GM12878 (cell line): ENCODE measurements around the gene NDUFA13. TPM values are rescaled to one million over a fixed set of nuclear protein-coding genes. Genes with fewer than 3 reads are reported as not detected.

Experiments
- ETV6 ChIP-seq, 2 experiments: fragments of 450-650 bp in 1 of 2; IDR thresholded peaks in 1 of 2; conservative IDR thresholded peaks in 1 of 2; 2 replicates each; pipeline ENCODE4 v1.6.1; 2014; ENCODE audit warnings: antibody characterized with exemption in 1 of 2, borderline replicate concordance in 1 of 2, low read depth in 1 of 2, mild to moderate bottlenecking in 1 of 2, moderate library complexity in 1 of 2
- RELA ChIP-seq: fragments of 450-650 bp; IDR thresholded peaks from 2 replicates; pipeline ENCODE4 v1.8.0; 2014; ENCODE audit warnings: borderline replicate concordance; ENCODE audit not compliant: partially characterized antibody
- SMC3 ChIP-seq: IDR thresholded peaks from 2 replicates; pipeline ENCODE4 v1.6.1; 2011; ENCODE audit warnings: low read length, improper control_type of control experiment, borderline replicate concordance
- SREBF1 ChIP-seq: IDR thresholded peaks from 2 replicates; pipeline ENCODE4 v1.6.1; 2012; ENCODE audit warnings: mild to moderate bottlenecking, low read length
- polyA plus RNA-seq, 11 experiments: library from polyadenylated mRNA; depleted of rRNA in 4 of 11; unstranded in 6 of 11; stranded (reverse) in 5 of 11; fragments of >200 nt; fragmentation: Nextera tagmentation in 4 of 11; fragmentation: Illumina TruSeq in 1 of 11; extraction: Ambion mirVana in 4 of 11; extraction: Trizol in 1 of 11; gene quantifications; 1 replicate in 1 of 11; 2 replicates in 10 of 11; pipeline versions ENCODE4 v1.2.1 to v1.2.3, GENCODE V29; 2011 to 2016; ENCODE audit warnings: inconsistent platforms in 2 of 11, missing spikeins in 2 of 11, low read depth in 1 of 11
- total RNA-seq, 4 experiments: library from RNA; depleted of rRNA in 3 of 4; stranded (reverse); fragments of >200 nt in 3 of 4; fragmentation: Illumina TruSeq in 1 of 4; extraction: Trizol in 1 of 4; gene quantifications; 2 replicates each; pipeline versions ENCODE4 v1.2.1 to v1.2.3, GENCODE V29; 2013 to 2021
- TF ChIP-seq, protein P1 (sequence below): fragments of 150-350 bp; IDR thresholded peaks from 2 replicates; pipeline ENCODE4 v1.6.1; 2016; ENCODE audit warnings: low read depth, low read length
- TF ChIP-seq, protein P2 (sequence below): IDR thresholded peaks from 2 replicates; pipeline ENCODE4 v1.6.1; 2012; ENCODE audit warnings: low read depth, low read length, improper control_type of control experiment
- TF ChIP-seq, protein P3 (sequence below): fragments of 450-650 bp; IDR thresholded peaks from 2 replicates; pipeline ENCODE4 v1.6.1; 2016; ENCODE audit warnings: mild to moderate bottlenecking, moderate library complexity, borderline replicate concordance
- TF ChIP-seq, protein P4 (sequence below): IDR thresholded peaks from 2 replicates; pipeline ENCODE4 v1.6.1; 2011; ENCODE audit warnings: borderline replicate concordance, low read depth, mild to moderate bottlenecking, moderate library complexity, low read length; ENCODE audit not compliant: insufficient read depth, poor library complexity, severe bottlenecking

Gene NDUFA13
- total and polyA plus RNA-seq, 10 of the 15 experiments (the other 5 are each of a cell fraction or from before 2014, with no cell fraction given) = 224 to 586 (median 456) TPM

DNA sequence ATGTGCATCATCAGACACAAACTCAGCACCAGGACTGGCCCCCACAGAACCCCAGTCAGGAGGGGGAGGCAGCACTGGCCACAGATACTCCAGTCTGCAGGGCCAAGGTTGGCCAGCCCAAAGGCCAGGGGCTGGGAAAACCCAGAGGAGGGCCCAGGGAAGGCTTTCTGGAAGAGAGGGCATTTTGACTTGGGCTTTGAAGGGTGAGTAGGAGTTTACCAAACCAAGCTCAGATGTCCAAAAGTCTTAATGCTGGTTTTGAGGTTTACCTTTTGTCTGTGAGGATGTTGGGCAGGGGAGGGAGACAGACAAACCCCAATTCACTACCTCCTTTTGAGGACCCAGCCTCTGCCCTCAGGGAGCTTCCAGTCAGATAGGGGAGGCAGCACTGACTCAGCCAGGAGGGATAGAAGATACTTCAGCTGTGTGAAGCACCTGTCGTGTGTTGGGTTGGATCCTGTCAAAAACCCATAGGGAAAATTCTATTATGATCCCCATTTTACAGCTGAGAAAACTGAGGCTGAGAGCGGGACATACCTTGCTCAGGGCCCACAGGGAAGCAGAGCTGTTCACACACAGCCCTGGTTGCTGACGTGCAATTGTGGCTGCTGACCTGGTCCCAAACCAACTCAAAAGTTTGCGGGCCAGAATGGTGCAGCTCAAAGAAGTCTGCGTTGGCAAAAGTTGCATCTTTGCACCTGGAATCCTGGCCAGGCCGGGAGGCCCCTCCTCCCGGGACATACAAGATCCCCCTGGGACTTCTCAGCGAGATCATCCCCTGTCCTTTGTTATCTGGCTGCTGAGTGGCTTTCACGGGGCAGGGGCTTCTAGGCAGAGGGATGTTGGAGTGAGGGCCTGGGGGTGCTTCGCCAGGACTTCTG is 35.2 kb downstream of the NDUFA13 start (continued):
- no peak for TF ChIP-seq RELA
- TF ChIP-seq, protein P1, sequence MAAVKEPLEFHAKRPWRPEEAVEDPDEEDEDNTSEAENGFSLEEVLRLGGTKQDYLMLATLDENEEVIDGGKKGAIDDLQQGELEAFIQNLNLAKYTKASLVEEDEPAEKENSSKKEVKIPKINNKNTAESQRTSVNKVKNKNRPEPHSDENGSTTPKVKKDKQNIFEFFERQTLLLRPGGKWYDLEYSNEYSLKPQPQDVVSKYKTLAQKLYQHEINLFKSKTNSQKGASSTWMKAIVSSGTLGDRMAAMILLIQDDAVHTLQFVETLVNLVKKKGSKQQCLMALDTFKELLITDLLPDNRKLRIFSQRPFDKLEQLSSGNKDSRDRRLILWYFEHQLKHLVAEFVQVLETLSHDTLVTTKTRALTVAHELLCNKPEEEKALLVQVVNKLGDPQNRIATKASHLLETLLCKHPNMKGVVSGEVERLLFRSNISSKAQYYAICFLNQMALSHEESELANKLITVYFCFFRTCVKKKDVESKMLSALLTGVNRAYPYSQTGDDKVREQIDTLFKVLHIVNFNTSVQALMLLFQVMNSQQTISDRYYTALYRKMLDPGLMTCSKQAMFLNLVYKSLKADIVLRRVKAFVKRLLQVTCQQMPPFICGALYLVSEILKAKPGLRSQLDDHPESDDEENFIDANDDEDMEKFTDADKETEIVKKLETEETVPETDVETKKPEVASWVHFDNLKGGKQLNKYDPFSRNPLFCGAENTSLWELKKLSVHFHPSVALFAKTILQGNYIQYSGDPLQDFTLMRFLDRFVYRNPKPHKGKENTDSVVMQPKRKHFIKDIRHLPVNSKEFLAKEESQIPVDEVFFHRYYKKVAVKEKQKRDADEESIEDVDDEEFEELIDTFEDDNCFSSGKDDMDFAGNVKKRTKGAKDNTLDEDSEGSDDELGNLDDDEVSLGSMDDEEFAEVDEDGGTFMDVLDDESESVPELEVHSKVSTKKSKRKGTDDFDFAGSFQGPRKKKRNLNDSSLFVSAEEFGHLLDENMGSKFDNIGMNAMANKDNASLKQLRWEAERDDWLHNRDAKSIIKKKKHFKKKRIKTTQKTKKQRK = no peak
- TF ChIP-seq, protein P2, sequence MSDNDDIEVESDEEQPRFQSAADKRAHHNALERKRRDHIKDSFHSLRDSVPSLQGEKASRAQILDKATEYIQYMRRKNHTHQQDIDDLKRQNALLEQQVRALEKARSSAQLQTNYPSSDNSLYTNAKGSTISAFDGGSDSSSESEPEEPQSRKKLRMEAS = no peak
- no peak for TF ChIP-seq ETV6 (conservative IDR thresholded peaks at IDR 0.05 in 1 of 2, IDR thresholded peaks at IDR 0.05 in 1 of 2; ENCODE audit: borderline replicate concordance in 1 of 2, low read depth in 1 of 2)
- TF ChIP-seq, protein P3, sequence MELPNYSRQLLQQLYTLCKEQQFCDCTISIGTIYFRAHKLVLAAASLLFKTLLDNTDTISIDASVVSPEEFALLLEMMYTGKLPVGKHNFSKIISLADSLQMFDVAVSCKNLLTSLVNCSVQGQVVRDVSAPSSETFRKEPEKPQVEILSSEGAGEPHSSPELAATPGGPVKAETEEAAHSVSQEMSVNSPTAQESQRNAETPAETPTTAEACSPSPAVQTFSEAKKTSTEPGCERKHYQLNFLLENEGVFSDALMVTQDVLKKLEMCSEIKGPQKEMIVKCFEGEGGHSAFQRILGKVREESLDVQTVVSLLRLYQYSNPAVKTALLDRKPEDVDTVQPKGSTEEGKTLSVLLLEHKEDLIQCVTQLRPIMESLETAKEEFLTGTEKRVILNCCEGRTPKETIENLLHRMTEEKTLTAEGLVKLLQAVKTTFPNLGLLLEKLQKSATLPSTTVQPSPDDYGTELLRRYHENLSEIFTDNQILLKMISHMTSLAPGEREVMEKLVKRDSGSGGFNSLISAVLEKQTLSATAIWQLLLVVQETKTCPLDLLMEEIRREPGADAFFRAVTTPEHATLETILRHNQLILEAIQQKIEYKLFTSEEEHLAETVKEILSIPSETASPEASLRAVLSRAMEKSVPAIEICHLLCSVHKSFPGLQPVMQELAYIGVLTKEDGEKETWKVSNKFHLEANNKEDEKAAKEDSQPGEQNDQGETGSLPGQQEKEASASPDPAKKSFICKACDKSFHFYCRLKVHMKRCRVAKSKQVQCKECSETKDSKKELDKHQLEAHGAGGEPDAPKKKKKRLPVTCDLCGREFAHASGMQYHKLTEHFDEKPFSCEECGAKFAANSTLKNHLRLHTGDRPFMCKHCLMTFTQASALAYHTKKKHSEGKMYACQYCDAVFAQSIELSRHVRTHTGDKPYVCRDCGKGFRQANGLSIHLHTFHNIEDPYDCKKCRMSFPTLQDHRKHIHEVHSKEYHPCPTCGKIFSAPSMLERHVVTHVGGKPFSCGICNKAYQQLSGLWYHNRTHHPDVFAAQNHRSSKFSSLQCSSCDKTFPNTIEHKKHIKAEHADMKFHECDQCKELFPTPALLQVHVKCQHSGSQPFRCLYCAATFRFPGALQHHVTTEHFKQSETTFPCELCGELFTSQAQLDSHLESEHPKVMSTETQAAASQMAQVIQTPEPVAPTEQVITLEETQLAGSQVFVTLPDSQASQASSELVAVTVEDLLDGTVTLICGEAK = no peak
- no peak for TF ChIP-seq SREBF1
- TF ChIP-seq, protein P4, sequence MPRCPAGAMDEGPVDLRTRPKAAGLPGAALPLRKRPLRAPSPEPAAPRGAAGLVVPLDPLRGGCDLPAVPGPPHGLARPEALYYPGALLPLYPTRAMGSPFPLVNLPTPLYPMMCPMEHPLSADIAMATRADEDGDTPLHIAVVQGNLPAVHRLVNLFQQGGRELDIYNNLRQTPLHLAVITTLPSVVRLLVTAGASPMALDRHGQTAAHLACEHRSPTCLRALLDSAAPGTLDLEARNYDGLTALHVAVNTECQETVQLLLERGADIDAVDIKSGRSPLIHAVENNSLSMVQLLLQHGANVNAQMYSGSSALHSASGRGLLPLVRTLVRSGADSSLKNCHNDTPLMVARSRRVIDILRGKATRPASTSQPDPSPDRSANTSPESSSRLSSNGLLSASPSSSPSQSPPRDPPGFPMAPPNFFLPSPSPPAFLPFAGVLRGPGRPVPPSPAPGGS = no peak
- TF ChIP-seq SMC3 = no peak
